SU-DHL-6 (cell line): ENCODE results near the gene GHRH.

Source experiments
- H2AFZ ChIP-seq: fragments of 200-600 bp; sonication (generic); 2 replicates; pipeline ENCODE4 v1.6.1; 2014; ENCODE audit warnings: low read depth, mild to moderate bottlenecking, moderate library complexity, mixed read lengths, antibody characterized with exemption, low read length; ENCODE audit not compliant: severe bottlenecking
- H3F3A ChIP-seq: fragments of 200-600 bp; shearing (Covaris generic); 2 replicates; pipeline ENCODE4 v1.6.0; 2016; ENCODE audit warnings: antibody characterized with exemption, mild to moderate bottlenecking; ENCODE audit not compliant: insufficient read depth
- H3K27ac ChIP-seq: fragments of 200-600 bp; sonication (generic); 2 replicates; pipeline ENCODE4 v1.5.1; 2016; ENCODE audit warnings: low read depth, mild to moderate bottlenecking, low read length, moderate library complexity, mixed read lengths
- H3K27me3 ChIP-seq: fragments of 200-600 bp; sonication (generic), shearing (Covaris generic); 2 replicates; pipeline ENCODE4 v1.6.0; 2014; ENCODE audit warnings: mild to moderate bottlenecking, low read length
- H3K36me3 ChIP-seq: fragments of 200-600 bp; sonication (generic); 2 replicates; pipeline ENCODE4 v1.6.1; 2014; ENCODE audit warnings: mild to moderate bottlenecking, low read length, mixed read lengths
- H3K4me2 ChIP-seq: fragments of 300-600, 200-600 bp; shearing (Covaris generic), sonication (generic); 2 replicates; pipeline ENCODE4 v1.6.0; 2014; ENCODE audit warnings: low read length, low read depth, mild to moderate bottlenecking; ENCODE audit not compliant: poor library complexity, severe bottlenecking
- H3K4me3 ChIP-seq: fragments of 200-600 bp; sonication (generic); 2 replicates; pipeline ENCODE4 v1.5.1; 2014; ENCODE audit warnings: antibody characterized with exemption, low read length, mild to moderate bottlenecking, mixed read lengths; ENCODE audit not compliant: insufficient read depth, poor library complexity, severe bottlenecking
- H3K79me2 ChIP-seq: fragments of 200-600 bp; sonication (generic); 2 replicates; pipeline ENCODE4 v1.6.1; 2014; ENCODE audit warnings: mild to moderate bottlenecking, low read length, moderate library complexity; ENCODE audit not compliant: insufficient read depth
- H3K9ac ChIP-seq: fragments of 200-600 bp; sonication (generic); 2 replicates; pipeline ENCODE4 v1.7.0; 2014; ENCODE audit warnings: mild to moderate bottlenecking, low read length
- H3K9me2 ChIP-seq: fragments of 200-600 bp; sonication (generic); replicated peaks from 2 replicates; pipeline ENCODE4 v1.6.1; 2014; ENCODE audit warnings: low read length; ENCODE audit not compliant: insufficient read depth
- H3K9me3 ChIP-seq: fragments of 200-600 bp; sonication (generic); 2 replicates; pipeline ENCODE4 v1.6.1; 2014; ENCODE audit warnings: low read length, mixed read lengths; ENCODE audit not compliant: insufficient read depth
- H4K20me1 ChIP-seq: fragments of 200-600 bp; sonication (generic); 2 replicates; pipeline ENCODE4 v1.6.1; 2014; ENCODE audit warnings: low read depth, mild to moderate bottlenecking, antibody characterized with exemption, low read length, moderate library complexity, mixed read lengths
- EZH2phosphoT487 ChIP-seq: fragments of 200-600 bp; sonication (generic), shearing (Covaris generic); conservative IDR thresholded peaks from 2 replicates; pipeline ENCODE4 v1.6.1; 2018; ENCODE audit warnings: mild to moderate bottlenecking, antibody characterized with exemption, low read length, moderate library complexity, mixed read lengths
- TF ChIP-seq, protein P1 (sequence below): fragments of 200-600 bp; sonication (generic); IDR thresholded peaks from one replicate; pipeline ENCODE4 v1.5.1; 2017; ENCODE audit warnings: antibody characterized with exemption, mild to moderate bottlenecking, low read length, moderate library complexity; ENCODE audit not compliant: insufficient read depth, poor library complexity, severe bottlenecking

The GHRH gene

GRCh38 chr20:37243076-37243936, 18.3 kb downstream of the GHRH start:
- TF ChIP-seq, protein P1, sequence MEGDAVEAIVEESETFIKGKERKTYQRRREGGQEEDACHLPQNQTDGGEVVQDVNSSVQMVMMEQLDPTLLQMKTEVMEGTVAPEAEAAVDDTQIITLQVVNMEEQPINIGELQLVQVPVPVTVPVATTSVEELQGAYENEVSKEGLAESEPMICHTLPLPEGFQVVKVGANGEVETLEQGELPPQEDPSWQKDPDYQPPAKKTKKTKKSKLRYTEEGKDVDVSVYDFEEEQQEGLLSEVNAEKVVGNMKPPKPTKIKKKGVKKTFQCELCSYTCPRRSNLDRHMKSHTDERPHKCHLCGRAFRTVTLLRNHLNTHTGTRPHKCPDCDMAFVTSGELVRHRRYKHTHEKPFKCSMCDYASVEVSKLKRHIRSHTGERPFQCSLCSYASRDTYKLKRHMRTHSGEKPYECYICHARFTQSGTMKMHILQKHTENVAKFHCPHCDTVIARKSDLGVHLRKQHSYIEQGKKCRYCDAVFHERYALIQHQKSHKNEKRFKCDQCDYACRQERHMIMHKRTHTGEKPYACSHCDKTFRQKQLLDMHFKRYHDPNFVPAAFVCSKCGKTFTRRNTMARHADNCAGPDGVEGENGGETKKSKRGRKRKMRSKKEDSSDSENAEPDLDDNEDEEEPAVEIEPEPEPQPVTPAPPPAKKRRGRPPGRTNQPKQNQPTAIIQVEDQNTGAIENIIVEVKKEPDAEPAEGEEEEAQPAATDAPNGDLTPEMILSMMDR = no peak
- no peak for TF ChIP-seq EZH2phosphoT487
- no peak overlapping the region for H3K4me3 ChIP-seq
- H3K4me2 ChIP-seq = no peak overlapping the region
- H3K9me2 ChIP-seq = no peaks in the 10 kb centered on the region
- no peak overlapping the region for H3K9ac ChIP-seq
- no peaks in the 10 kb centered on the region for H3K27me3 ChIP-seq
- no peaks in the 10 kb centered on the region for H4K20me1 ChIP-seq
- H2AFZ ChIP-seq = no peak overlapping the region
- H3K36me3 ChIP-seq = peaks cover 17% of the 10 kb centered on the region
- no peaks in the 10 kb centered on the region for H3K9me3 ChIP-seq
- H3F3A ChIP-seq = no peaks in the 10 kb centered on the region
- no peak overlapping the region for H3K27ac ChIP-seq
- no peaks in the 10 kb centered on the region for H3K79me2 ChIP-seq

DNA sequence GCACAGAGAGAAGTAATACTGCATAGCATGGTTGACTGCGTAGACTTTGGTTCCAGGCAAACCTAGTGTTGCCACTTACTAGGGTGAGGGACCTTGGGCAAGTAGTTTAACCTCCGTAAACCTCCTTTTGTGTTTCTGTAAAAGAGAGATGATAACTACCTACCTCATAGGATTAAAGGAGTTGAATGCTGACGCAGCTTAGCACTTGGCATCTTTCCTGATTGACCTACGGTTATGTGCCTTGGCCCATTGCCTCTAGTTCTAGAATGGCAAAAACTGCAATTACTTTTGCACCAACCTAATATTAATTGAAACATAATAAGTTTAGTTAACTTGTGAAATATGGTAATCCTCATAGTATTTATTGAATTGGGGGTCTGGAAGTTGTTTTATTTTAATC, 19.1 kb downstream of the GHRH start:
- TF ChIP-seq EZH2phosphoT487 = no peak
- TF ChIP-seq, protein P1 = no peak
- no peak overlapping the region for H2AFZ ChIP-seq
- H3K9me2 ChIP-seq = no peaks in the 10 kb centered on the region
- H3K9me3 ChIP-seq = no peaks in the 10 kb centered on the region
- no peaks in the 10 kb centered on the region for H3K79me2 ChIP-seq
- H3K27ac ChIP-seq = no peak overlapping the region
- peaks cover 21% of the 10 kb centered on the region for H3K36me3 ChIP-seq
- no peaks in the 10 kb centered on the region for H3F3A ChIP-seq
- no peaks in the 10 kb centered on the region for H3K27me3 ChIP-seq
- no peaks in the 10 kb centered on the region for H4K20me1 ChIP-seq
- no peak overlapping the region for H3K9ac ChIP-seq
- no peak overlapping the region for H3K4me2 ChIP-seq
- no peak overlapping the region for H3K4me3 ChIP-seq

- no peaks in the 10 kb centered on the region for H3K9me3 ChIP-seq
Observed at GRCh38 chr20:37240337-37241067, 21.1 kb downstream of the GHRH start.

More at GRCh38 chr20:37240337-37241067, 21.1 kb downstream of the GHRH start:
- Histone ChIP-seq H3K4me3 (no peak overlapping the region), H3K27me3 (no peaks in the 10 kb centered on the region), H2AFZ (no peak overlapping the region), H3K4me2 (no peak overlapping the region), H3K79me2 (no peaks in the 10 kb centered on the region), H4K20me1 (no peaks in the 10 kb centered on the region), H3K9me2 (no peaks in the 10 kb centered on the region), H3F3A (no peaks in the 10 kb centered on the region), H3K9ac (no peak overlapping the region), H3K36me3 (peaks cover 23% of the 10 kb centered on the region), H3K27ac (no peak overlapping the region)
- TF ChIP-seq, protein P1 = no peak
- TF ChIP-seq EZH2phosphoT487 = no peak
